GM19324 (cell line): ENCODE results near the gene G6PC1.

Experiments used
- ATAC-seq: cut with Tn5 transposase; IDR thresholded peaks from one replicate; pipeline ENCODE4 v1.9.1; 2021; ENCODE audit warnings: mild to moderate bottlenecking, moderate library complexity; ENCODE audit not compliant: unreplicated experiment, low FRiP score

The G6PC1 gene

GRCh38 chr17:42928714-42929496 lies 28.3 kb downstream of the G6PC1 start:
- no peak for ATAC-seq

- no peak for ATAC-seq
Measured at GRCh38 chr17:42929497-42929844, 28.9 kb downstream of the G6PC1 start.

GRCh38 chr17:42937712-42938596 lies 37.4 kb downstream of the G6PC1 start:
- ATAC-seq, result no peak

- no peak for ATAC-seq
Measured at GRCh38 chr17:42944211-42944610, 43.6 kb downstream of the G6PC1 start.

- no peak for ATAC-seq
Measured at GRCh38 chr17:42946812-42947211, 46.2 kb downstream of the G6PC1 start.

GRCh38 chr17:42950044-42950783 lies 49.6 kb downstream of the G6PC1 start:
- ATAC-seq, result no peak
